GM12864 (cell line): Measurements from ENCODE around the gene CETN2.

Experiments
- DNase-seq: peaks from one replicate; pipeline ENCODE4 v3.0.0-alpha.2; 2011; ENCODE audit warnings: low read depth
- H3K4me3 ChIP-seq: 2 replicates; pipeline ENCODE4 v1.5.1; 2011; ENCODE audit warnings: mild to moderate bottlenecking, low read depth, low read length, control low read depth
- CTCF ChIP-seq: IDR thresholded peaks from 2 replicates; pipeline ENCODE4 v1.5.1; 2011; ENCODE audit warnings: low read depth, mild to moderate bottlenecking, moderate library complexity, low read length, control low read depth, inconsistent platforms; ENCODE audit errors: missing control alignments

The CETN2 gene

DNA sequence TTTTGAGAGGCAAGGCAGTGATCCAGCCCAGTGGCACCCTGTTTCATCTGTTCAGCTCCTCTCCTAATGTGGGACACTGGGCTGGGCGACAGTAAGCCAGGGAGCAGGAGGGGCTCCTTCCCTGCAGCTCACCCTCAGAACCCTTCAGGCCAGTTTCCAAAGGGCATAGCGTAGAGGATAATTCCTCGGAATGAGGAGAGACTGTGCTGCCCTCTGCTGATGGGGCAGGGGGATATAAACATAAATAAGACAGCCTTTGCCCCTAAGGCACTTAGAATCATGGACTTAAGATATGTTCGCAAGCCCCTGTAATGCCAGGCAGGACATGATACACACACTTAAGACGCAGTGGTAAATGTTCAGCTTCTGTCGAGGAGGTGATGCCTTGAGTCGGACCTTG, 39.4 kb upstream of the CETN2 start:
- TF ChIP-seq CTCF: no peak
- no peak for DNase-seq
- H3K4me3 ChIP-seq: no peak overlapping the region

DNA sequence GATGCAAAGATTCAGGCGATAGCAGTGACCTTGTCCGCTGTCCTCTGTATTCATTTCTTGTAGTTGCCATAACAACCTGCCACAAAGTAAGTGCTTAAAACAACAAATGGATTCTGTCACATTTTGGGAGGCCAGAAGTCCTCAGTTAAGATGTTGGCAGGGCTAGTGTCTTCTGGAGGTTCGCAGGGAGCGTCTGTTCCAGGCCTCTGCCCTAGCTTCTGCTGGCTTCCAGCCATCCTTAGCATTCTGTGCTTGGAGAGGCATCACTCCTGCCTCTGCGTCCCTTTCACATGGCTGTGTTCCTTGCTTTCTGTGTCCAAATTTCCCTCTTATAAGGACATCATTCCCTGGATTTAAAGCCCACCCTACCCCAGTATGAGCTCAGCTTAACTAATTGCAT, 35.8 kb upstream of the CETN2 start:
- DNase-seq: no peak
- no peak overlapping the region for H3K4me3 ChIP-seq
- TF ChIP-seq CTCF: no peak

GRCh38 chrX:152865232-152865920, 34.8 kb upstream of the CETN2 start:
- TF ChIP-seq CTCF: no peak
- no peak overlapping the region for H3K4me3 ChIP-seq
- DNase-seq: no peak

DNA sequence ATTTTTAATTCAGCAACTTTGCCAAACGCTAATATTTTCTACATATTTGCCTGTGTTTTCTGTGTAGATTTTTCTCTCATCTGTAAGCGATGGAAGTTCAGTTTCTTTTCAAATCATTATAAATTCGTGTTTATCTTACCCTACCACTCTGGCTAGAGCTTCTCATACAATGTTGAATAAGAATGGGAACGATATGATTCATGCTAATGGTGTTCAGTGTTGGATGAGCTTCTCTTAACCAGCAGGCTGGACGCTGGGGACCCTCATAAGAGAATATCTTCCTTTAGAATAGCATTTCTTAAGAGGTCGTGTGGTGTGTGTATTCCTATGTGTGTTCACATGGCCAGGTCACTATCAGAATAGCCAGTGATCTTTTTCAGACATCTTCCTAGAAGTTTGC, 31.3 kb upstream of the CETN2 start:
- TF ChIP-seq CTCF: no peak
- DNase-seq: no peak
- H3K4me3 ChIP-seq: no peak overlapping the region

GRCh38 chrX:152861116-152861515, 30.6 kb upstream of the CETN2 start:
- TF ChIP-seq CTCF: no peak
- no peak for DNase-seq
- H3K4me3 ChIP-seq: no peak overlapping the region

DNA sequence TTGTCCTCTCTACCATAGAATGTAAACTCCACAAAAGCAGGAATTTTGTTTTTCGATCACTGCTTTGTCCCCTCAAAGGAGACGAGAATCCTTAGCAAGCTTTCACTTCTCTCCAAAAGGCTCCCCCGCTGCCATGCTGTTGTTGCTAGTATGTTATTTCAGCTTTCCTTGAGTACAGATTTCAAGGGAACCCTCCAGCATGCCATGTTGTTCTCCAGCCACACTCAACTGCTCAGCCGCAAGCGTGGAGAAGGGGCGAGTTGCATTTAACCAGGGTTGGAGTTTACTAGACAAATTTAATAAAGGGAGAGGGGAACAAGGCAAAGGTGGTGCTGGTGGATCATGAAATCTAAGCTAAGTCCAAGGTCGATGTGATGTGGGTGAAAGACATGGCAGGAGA, 23.4 kb upstream of the CETN2 start:
- H3K4me3 ChIP-seq: no peak overlapping the region
- no peak for DNase-seq
- TF ChIP-seq CTCF: no peak

DNA sequence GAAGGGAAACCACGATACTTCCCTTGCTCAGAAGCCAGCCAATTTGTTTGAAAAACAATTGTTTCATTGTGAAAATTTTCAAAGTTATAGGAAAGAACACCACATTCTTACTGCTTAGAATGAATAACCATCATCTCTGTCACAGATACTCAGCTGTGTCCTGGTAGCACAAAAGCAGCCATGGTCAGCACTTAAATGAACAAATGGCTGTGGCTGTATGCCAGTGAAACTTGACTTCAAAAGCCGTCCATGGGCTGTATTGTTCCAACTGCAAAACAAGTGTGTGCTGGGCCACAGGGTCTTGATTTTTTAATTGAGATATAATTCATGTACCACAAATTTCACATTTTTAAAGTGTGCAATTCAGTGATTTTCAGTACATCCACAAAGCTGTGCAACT, 19.9 kb upstream of the CETN2 start:
- TF ChIP-seq CTCF: no peak
- DNase-seq: no peak
- no peak overlapping the region for H3K4me3 ChIP-seq
